ENCODE results near the gene SRSF6.

The SRSF6 gene

DNA sequence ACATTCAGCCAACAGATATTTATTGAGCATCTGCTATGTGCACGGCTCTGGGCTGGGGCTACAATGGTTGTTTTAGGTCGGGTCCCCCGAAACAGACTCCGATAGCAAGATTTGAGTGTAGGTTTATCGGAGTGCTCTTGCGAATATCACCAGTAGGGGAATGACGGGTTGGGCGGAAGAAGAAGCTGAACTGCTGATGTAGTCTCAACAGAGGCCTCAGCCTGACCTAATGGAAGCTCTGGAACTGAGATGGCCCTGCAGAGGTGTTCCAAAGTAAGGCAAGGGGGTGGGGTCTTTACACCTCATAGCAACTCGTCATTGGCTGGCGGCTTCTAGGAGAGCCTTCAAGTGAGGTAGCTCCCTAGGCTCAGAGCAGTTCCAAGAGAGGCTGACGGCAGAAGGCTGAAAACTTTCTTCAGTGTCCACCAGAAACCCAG lies 50.9 kb downstream of the SRSF6 start:
- H3K27ac ChIP-seq (replicated peaks) = no peak overlapping the region
- H3K4me3 ChIP-seq (replicated peaks; ENCODE audit: insufficient read depth, low read length) = no peak overlapping the region
- H3K27me3 ChIP-seq (ENCODE audit: insufficient read depth, poor library complexity, severe bottlenecking) = peaks cover 11% of the 10 kb centered on the region
- no peak for DNase-seq (ENCODE audit: low read depth in 1 of 2, low spot score in 1 of 2)
- no peak for TF ChIP-seq GABPA (IDR thresholded peaks at IDR 0.05; ENCODE audit: low read depth)
- no peak for TF ChIP-seq POLR2AphosphoS5 (IDR thresholded peaks at IDR 0.05; ENCODE audit: low read depth)
- TF ChIP-seq, protein P1, sequence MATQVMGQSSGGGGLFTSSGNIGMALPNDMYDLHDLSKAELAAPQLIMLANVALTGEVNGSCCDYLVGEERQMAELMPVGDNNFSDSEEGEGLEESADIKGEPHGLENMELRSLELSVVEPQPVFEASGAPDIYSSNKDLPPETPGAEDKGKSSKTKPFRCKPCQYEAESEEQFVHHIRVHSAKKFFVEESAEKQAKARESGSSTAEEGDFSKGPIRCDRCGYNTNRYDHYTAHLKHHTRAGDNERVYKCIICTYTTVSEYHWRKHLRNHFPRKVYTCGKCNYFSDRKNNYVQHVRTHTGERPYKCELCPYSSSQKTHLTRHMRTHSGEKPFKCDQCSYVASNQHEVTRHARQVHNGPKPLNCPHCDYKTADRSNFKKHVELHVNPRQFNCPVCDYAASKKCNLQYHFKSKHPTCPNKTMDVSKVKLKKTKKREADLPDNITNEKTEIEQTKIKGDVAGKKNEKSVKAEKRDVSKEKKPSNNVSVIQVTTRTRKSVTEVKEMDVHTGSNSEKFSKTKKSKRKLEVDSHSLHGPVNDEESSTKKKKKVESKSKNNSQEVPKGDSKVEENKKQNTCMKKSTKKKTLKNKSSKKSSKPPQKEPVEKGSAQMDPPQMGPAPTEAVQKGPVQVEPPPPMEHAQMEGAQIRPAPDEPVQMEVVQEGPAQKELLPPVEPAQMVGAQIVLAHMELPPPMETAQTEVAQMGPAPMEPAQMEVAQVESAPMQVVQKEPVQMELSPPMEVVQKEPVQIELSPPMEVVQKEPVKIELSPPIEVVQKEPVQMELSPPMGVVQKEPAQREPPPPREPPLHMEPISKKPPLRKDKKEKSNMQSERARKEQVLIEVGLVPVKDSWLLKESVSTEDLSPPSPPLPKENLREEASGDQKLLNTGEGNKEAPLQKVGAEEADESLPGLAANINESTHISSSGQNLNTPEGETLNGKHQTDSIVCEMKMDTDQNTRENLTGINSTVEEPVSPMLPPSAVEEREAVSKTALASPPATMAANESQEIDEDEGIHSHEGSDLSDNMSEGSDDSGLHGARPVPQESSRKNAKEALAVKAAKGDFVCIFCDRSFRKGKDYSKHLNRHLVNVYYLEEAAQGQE (IDR thresholded peaks at IDR 0.05; ENCODE audit: insufficient replicate concordance, low read depth) = no peak
- no peak for TF ChIP-seq SPI1 (IDR thresholded peaks at IDR 0.05; ENCODE audit: borderline replicate concordance, low read depth)
- TF ChIP-seq, protein P2, sequence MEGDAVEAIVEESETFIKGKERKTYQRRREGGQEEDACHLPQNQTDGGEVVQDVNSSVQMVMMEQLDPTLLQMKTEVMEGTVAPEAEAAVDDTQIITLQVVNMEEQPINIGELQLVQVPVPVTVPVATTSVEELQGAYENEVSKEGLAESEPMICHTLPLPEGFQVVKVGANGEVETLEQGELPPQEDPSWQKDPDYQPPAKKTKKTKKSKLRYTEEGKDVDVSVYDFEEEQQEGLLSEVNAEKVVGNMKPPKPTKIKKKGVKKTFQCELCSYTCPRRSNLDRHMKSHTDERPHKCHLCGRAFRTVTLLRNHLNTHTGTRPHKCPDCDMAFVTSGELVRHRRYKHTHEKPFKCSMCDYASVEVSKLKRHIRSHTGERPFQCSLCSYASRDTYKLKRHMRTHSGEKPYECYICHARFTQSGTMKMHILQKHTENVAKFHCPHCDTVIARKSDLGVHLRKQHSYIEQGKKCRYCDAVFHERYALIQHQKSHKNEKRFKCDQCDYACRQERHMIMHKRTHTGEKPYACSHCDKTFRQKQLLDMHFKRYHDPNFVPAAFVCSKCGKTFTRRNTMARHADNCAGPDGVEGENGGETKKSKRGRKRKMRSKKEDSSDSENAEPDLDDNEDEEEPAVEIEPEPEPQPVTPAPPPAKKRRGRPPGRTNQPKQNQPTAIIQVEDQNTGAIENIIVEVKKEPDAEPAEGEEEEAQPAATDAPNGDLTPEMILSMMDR (IDR thresholded peaks at IDR 0.05; ENCODE audit: insufficient read depth, low read length) = no peak

DNA sequence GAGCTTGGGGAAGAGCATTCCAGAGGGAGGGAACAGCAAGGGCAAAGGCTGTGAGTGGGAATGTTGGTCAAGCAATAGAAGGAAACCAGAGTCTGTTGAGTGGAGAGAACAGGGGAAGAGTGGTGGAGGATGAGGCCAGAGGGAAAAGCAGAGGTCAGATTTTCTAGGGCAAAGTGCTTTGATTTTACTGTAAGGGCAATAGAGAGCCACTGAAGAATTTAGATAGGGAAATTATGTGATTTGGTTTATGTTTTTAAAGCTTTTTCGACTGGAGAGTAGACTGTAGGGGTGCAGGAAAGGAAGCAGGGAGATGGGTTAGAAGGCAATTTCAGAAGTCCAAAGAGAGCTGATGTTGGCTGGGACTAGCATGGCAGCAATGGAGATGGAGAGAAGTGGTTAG lies 54.2 kb downstream of the SRSF6 start:
- no peak for DNase-seq (ENCODE audit: low read depth in 1 of 2, low spot score in 1 of 2)
- Histone ChIP-seq H3K27me3 (ENCODE audit: insufficient read depth, poor library complexity, severe bottlenecking) (peaks cover 7% of the 10 kb centered on the region), H3K4me3 (replicated peaks; ENCODE audit: insufficient read depth, low read length) (no peak overlapping the region), H3K27ac (replicated peaks) (no peak overlapping the region)
- TF ChIP-seq, protein P2 (IDR thresholded peaks at IDR 0.05; ENCODE audit: insufficient read depth, low read length) = no peak
- TF ChIP-seq, protein P1 (IDR thresholded peaks at IDR 0.05; ENCODE audit: insufficient replicate concordance, low read depth) = no peak
- no peak for TF ChIP-seq SPI1 (IDR thresholded peaks at IDR 0.05; ENCODE audit: borderline replicate concordance, low read depth)
- no peak for TF ChIP-seq GABPA (IDR thresholded peaks at IDR 0.05; ENCODE audit: low read depth)
- TF ChIP-seq POLR2AphosphoS5 (IDR thresholded peaks at IDR 0.05; ENCODE audit: low read depth) = no peak

DNA sequence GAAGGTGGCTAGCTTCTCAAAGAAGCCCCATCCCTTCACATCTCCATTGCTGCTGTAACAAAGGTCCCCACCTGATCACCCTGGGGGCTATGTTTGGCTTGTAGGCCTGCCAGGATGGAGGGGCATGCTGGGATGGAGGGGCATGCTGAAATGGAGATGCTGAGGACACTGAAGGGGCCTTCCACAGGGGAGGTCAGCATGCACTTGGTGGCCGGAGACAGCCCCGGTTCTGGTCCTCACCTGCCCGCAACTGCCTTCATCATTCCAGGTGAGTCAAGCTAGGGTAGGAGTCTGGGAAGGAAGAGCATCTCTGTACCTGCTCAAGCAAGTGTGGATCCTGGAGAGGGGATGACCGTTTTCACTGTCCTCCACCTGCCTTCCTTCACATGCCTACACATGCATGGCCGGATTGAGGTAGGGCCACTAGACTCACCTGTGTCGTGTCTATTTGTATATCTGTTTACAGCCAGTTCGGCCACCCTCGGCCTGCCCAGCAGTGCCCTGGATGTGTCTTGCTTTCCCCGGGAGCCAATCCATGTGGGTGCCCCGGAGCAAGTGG lies 55.8 kb downstream of the SRSF6 start:
- H3K27ac ChIP-seq (replicated peaks) = no peak overlapping the region
- DNase-seq (ENCODE audit: low read depth in 1 of 2, low spot score in 1 of 2) = no peak
- H3K27me3 ChIP-seq (ENCODE audit: insufficient read depth, poor library complexity, severe bottlenecking) = peaks cover 2% of the 10 kb centered on the region
- H3K4me3 ChIP-seq (replicated peaks; ENCODE audit: insufficient read depth, low read length) = peak overlapping the region; percentile 70
- TF ChIP-seq, protein P1 (IDR thresholded peaks at IDR 0.05; ENCODE audit: insufficient replicate concordance, low read depth) = no peak
- TF ChIP-seq SPI1 (IDR thresholded peaks at IDR 0.05; ENCODE audit: borderline replicate concordance, low read depth) (no peak), GABPA (IDR thresholded peaks at IDR 0.05; ENCODE audit: low read depth) (no peak), POLR2AphosphoS5 (IDR thresholded peaks at IDR 0.05; ENCODE audit: low read depth) (no peak)
- TF ChIP-seq, protein P2 (IDR thresholded peaks at IDR 0.05; ENCODE audit: insufficient read depth, low read length) = no peak
